Breast epithelium (tissue), 4 donors: ENCODE results near the gene SEC14L1. TPM values are rescaled to one million over a fixed set of nuclear protein-coding genes. Genes with fewer than 3 reads are reported as not detected.

Experiments used
- DNase-seq, 2 donors: peaks; one replicate each; pipeline ENCODE4 v3.0.0-alpha.2; 2019; ENCODE audit warnings: low spot score in 2 of 2
- H3K27ac ChIP-seq, 2 donors: fragments of 200-600 bp; sonication (generic) in 1 of 2; one replicate each; pipeline ENCODE4 v1.5.1; 2016 to 2019; ENCODE audit warnings: mild to moderate bottlenecking in 1 of 2
- H3K27me3 ChIP-seq, 2 donors: fragments of 200-600 bp; sonication (generic) in 1 of 2; one replicate each; pipeline versions ENCODE4 v1.5.1 to v1.6.0; 2017 to 2019; ENCODE audit warnings: control low read depth in 1 of 2, mild to moderate bottlenecking in 1 of 2
- H3K36me3 ChIP-seq: fragments of 200-600 bp; one replicate; pipeline ENCODE4 v1.5.1; 2019
- H3K4me1 ChIP-seq, 2 donors: fragments of 200-600 bp; sonication (generic); one replicate each; pipeline ENCODE4 v1.5.1; 2016 to 2019; ENCODE audit warnings: control low read depth in 1 of 2
- H3K4me3 ChIP-seq, 3 donors: fragments of 200-600 bp; sonication (generic); 1 replicate in 2 of 3; 2 replicates in 1 of 3; pipeline ENCODE4 v1.5.1; 2016 to 2019; ENCODE audit warnings: mild to moderate bottlenecking in 3 of 3, moderate library complexity in 2 of 3
- H3K9me3 ChIP-seq, 2 donors: fragments of 200-600 bp; sonication (generic) in 1 of 2; one replicate each; pipeline ENCODE4 v1.5.1; 2016 to 2019; ENCODE audit warnings: control low read depth in 1 of 2
- POLR2A ChIP-seq: fragments of 450-650 bp; IDR thresholded peaks from one replicate; pipeline ENCODE4 v1.6.1; 2016; ENCODE audit warnings: antibody characterized with exemption, mild to moderate bottlenecking, moderate library complexity
- POLR2AphosphoS5 ChIP-seq, 3 donors: sonication (generic); formaldehyde crosslinking; IDR thresholded peaks; one replicate each; pipeline ENCODE4 v1.6.1; 2017; ENCODE audit warnings: antibody characterized with exemption in 3 of 3
- intact Hi-C: fragments of 100-400 bp; cut with DNase I; formaldehyde crosslinking; loops from one replicate; pipeline ENCODE4 v1.15.1; 2023; ENCODE audit warnings: low total_unique reads
- total RNA-seq, 3 donors: library from RNA; depleted of rRNA; stranded (reverse); fragments of >200 nt; gene quantifications; one replicate each; pipeline ENCODE4 v1.1.0, GENCODE V29; 2016
- TF ChIP-seq, protein P1 (sequence below), 3 donors: fragments of 450-650 bp; IDR thresholded peaks; one replicate each; pipeline ENCODE4 v1.5.1; 2016 to 2017; ENCODE audit warnings: antibody characterized with exemption in 3 of 3, mild to moderate bottlenecking in 3 of 3, moderate library complexity in 3 of 3

The SEC14L1 gene
- total RNA-seq, 3 donors from 2014 or later, result 52.2 to 106 (median 59.6) TPM

DNA sequence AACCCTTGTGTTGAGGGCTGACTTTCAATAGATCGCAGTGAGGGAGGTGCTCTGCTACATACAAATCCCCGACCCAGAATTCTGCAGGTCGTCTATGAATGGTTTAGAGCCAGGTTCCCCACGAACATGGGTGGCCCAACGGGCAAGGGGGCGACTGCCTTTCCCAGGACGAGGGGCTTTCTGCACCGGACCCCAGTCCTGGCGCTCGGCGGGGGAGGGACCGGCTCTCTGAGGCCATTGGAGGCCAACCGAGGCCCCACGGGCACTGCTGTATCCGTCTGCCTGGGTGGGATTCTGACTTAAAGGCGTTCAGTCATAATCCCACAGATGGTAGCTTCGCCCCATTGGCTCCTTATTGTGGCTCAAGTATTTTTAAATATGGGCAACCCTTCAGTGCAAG is 21.2 kb downstream of the SEC14L1 start:
- no peaks in the 10 kb centered on the region for H3K36me3 ChIP-seq
- no peak for TF ChIP-seq POLR2AphosphoS5 (IDR thresholded peaks at IDR 0.05)
- no peak for TF ChIP-seq POLR2A
- TF ChIP-seq, protein P1, sequence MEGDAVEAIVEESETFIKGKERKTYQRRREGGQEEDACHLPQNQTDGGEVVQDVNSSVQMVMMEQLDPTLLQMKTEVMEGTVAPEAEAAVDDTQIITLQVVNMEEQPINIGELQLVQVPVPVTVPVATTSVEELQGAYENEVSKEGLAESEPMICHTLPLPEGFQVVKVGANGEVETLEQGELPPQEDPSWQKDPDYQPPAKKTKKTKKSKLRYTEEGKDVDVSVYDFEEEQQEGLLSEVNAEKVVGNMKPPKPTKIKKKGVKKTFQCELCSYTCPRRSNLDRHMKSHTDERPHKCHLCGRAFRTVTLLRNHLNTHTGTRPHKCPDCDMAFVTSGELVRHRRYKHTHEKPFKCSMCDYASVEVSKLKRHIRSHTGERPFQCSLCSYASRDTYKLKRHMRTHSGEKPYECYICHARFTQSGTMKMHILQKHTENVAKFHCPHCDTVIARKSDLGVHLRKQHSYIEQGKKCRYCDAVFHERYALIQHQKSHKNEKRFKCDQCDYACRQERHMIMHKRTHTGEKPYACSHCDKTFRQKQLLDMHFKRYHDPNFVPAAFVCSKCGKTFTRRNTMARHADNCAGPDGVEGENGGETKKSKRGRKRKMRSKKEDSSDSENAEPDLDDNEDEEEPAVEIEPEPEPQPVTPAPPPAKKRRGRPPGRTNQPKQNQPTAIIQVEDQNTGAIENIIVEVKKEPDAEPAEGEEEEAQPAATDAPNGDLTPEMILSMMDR (IDR thresholded peaks at IDR 0.05), result no peak
- no peaks in the 10 kb centered on the region for H3K27me3 ChIP-seq
- H3K4me1 ChIP-seq, result peaks cover 0 to 3% of the 10 kb centered on the region in 2 donors
- no peak for DNase-seq
- intact Hi-C loops, result no loop called here
- H3K9me3 ChIP-seq, result no peaks in the 10 kb centered on the region
- no peak overlapping the region for H3K4me3 ChIP-seq
- no peak overlapping the region for H3K27ac ChIP-seq

DNA sequence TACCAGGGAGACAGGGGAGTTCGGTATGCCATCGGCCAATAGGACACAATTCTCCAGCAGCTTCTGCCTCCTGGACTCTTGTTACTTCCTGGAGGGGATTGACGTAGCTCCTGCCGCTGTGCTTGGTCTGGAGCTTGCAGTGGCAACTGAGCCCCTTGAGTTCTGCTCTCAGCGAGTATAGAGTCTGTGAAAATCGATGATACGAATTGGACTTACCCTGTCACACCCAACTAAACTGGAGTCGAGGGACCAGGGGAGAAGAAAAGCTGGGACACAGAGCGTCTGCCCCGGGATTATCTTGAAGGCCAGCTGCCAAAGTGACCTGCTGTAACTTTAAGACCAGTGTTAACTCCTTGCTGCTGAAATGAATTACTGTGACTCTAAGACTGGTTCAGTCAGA is 22.2 kb downstream of the SEC14L1 start:
- H3K4me3 ChIP-seq, result no peak overlapping the region
- DNase-seq, result no peak
- peaks cover 9 to 10% of the 10 kb centered on the region in 2 donors for H3K9me3 ChIP-seq
- no peaks in the 10 kb centered on the region for H3K36me3 ChIP-seq
- no peaks in the 10 kb centered on the region for H3K27me3 ChIP-seq
- intact Hi-C loops, result no loop called here
- TF ChIP-seq, protein P1 (IDR thresholded peaks at IDR 0.05), result no peak
- TF ChIP-seq POLR2A, result no peak
- TF ChIP-seq POLR2AphosphoS5 (IDR thresholded peaks at IDR 0.05), result no peak
- H3K27ac ChIP-seq, result no peak overlapping the region
- peaks cover 0 to 3% of the 10 kb centered on the region in 2 donors for H3K4me1 ChIP-seq

DNA sequence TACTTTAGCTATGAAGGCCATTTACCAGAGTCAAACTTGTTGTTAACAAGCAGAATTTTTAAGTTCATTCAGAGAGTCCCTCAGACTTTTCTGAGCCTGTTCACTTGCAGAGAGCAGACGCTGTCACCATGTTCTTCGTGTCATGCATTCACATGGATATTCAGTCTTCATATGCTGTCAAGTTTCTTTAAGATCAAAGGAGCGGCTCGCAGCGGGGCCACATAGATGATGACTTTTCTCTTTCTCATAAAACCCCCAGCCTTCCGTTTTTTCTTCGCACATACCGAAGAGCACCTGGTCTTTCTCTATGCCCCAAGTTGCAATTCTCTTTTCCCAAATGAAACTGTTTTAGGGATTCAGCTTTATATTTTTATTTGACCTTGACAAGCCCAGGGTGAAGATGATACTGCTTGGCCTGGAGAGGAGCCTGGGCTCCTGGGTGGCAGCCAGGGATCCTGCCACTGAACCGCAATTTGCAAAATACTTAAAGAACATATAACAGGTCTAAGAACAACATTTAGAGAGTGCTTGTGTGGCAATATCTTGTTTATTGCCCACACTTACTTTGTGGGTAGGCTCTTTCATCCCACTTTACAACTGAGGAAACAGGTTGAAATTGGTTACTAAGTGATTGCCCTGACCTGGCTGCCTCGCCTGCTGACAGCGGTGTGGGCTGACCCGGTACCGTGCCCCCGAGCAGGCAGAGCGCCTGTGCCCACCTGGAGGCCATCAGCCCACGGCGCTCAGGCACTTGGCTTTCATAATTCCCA is 22.9 kb downstream of the SEC14L1 start:
- TF ChIP-seq, protein P1 (IDR thresholded peaks at IDR 0.05), result no peak
- TF ChIP-seq POLR2AphosphoS5 (IDR thresholded peaks at IDR 0.05) (no peak), POLR2A (no peak)
- no peaks in the 10 kb centered on the region for H3K36me3 ChIP-seq
- no peak for DNase-seq
- H3K4me1 ChIP-seq, result peaks cover 0 to 3% of the 10 kb centered on the region in 2 donors
- no peaks in the 10 kb centered on the region for H3K27me3 ChIP-seq
- peaks cover 12 to 15% of the 10 kb centered on the region in 2 donors for H3K9me3 ChIP-seq
- intact Hi-C loops, result no loop called here
- peak overlapping the region; percentile 2 to 46 for H3K27ac ChIP-seq
- H3K4me3 ChIP-seq, result no peak overlapping the region

DNA sequence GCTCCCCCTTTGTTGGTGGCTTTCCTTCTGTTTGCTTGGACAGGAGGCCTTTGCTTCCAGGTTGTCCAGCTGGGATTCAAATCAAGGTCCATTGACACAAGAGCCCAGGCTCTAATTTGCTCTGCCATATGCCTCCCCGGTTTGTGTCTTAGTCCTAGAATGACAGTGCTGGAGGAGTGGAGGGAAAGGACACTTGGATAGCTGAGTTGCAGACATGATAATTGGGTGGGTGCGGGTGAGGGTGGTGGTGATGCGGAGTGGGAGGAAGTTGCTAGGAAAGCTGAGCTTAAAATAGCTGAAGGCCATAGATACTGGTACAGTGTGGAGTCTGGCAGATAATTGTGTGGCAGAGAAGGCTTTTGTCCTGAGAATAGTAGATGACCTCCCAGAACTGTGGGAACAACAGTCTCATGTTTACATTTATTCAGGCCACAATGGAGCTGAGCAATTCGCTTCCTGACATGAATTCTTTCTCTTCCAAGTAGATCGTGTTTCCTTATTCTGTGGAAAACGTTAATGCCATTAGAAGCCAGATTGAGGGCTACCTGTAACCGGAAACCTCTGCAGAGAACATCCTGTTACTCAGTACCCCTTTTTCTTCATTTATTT is 23.8 kb downstream of the SEC14L1 start:
- no peak for DNase-seq
- Histone ChIP-seq H3K27ac (peak overlapping the region; percentile 2 to 46), H3K4me3 (no peak overlapping the region), H3K36me3 (no peaks in the 10 kb centered on the region), H3K9me3 (peaks cover 12 to 15% of the 10 kb centered on the region in 2 donors), H3K4me1 (peaks cover 0 to 3% of the 10 kb centered on the region in 2 donors), H3K27me3 (no peaks in the 10 kb centered on the region)
- intact Hi-C loops, result no loop called here
- TF ChIP-seq, protein P1 (IDR thresholded peaks at IDR 0.05), result no peak
- TF ChIP-seq POLR2A (no peak), POLR2AphosphoS5 (IDR thresholded peaks at IDR 0.05) (no peak)

DNA sequence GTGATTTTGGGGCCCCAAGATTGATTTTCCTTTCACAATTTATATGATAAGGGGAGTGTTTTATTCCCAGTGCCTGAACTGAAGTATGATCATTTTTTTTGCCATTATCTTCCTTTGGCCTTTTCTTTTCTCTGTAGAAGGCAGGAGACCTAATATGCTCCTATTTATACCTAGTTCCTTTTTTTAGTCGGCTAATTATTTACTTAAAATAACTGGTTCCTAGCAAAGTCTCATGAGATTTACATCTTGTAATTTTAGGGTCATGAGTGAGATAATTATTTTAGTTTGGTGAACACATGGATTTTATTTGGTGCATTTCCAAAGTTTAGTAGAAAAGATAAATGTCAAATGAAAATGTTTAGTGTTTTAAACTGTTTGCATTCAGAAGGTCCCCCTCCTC is 24.8 kb downstream of the SEC14L1 start:
- intact Hi-C loops, result no loop called here
- DNase-seq, result no peak
- Histone ChIP-seq H3K36me3 (no peaks in the 10 kb centered on the region), H3K4me1 (peaks cover 0 to 3% of the 10 kb centered on the region in 2 donors), H3K9me3 (peaks cover 12 to 15% of the 10 kb centered on the region in 2 donors), H3K27ac (peak overlapping the region in 1 of 2 donors; percentile 46), H3K27me3 (no peaks in the 10 kb centered on the region), H3K4me3 (no peak overlapping the region)
- no peak for TF ChIP-seq POLR2AphosphoS5 (IDR thresholded peaks at IDR 0.05)
- TF ChIP-seq POLR2A, result no peak
- TF ChIP-seq, protein P1 (IDR thresholded peaks at IDR 0.05), result no peak
